Measurements from ENCODE around the gene KLHL29. TPM values are rescaled to one million over a fixed set of nuclear protein-coding genes. Genes with fewer than 3 reads are reported as not detected.
A peak's percentile ranks its signal among the peaks of the same experiment; 100 is the strongest.

The KLHL29 gene
- total RNA-seq, 1 donor from 2014 or later, result 12.9 TPM

GRCh38 chr2:23698721-23699579 lies 314.0 kb downstream of the KLHL29 start:
- no peak for TF ChIP-seq CTCF (IDR thresholded peaks at IDR 0.05)
- ATAC-seq (no peak), DNase-seq (no peak)
- Histone ChIP-seq H3K27me3 (ENCODE audit: low read depth) (no peaks in the 10 kb centered on the region), H3K27ac (no peak overlapping the region), H3K4me3 (no peak overlapping the region), H3K9me3 (no peaks in the 10 kb centered on the region), H3K4me1 (peaks cover 7% of the 10 kb centered on the region), H3K36me3 (peaks cover 25% of the 10 kb centered on the region)
- intact Hi-C loops (cut with DNase I), result no loop called here

- H3K4me3 ChIP-seq, result no peak overlapping the region
- ATAC-seq (no peak), DNase-seq (no peak)
- peaks cover 25% of the 10 kb centered on the region for H3K36me3 ChIP-seq
- no peak overlapping the region for H3K27ac ChIP-seq
- H3K9me3 ChIP-seq, result no peaks in the 10 kb centered on the region
- peaks cover 7% of the 10 kb centered on the region for H3K4me1 ChIP-seq
- TF ChIP-seq CTCF (IDR thresholded peaks at IDR 0.05), result no peak
- intact Hi-C loops (cut with DNase I), result no loop called here
- no peaks in the 10 kb centered on the region for H3K27me3 ChIP-seq (ENCODE audit: low read depth)
Observed at GRCh38 chr2:23699580-23699925, 314.6 kb downstream of the KLHL29 start.

GRCh38 chr2:23700627-23701026 lies 315.6 kb downstream of the KLHL29 start:
- Histone ChIP-seq H3K36me3 (peaks cover 25% of the 10 kb centered on the region), H3K27me3 (ENCODE audit: low read depth) (no peaks in the 10 kb centered on the region), H3K27ac (no peak overlapping the region), H3K9me3 (no peaks in the 10 kb centered on the region), H3K4me3 (no peak overlapping the region), H3K4me1 (peaks cover 7% of the 10 kb centered on the region)
- no peak for TF ChIP-seq CTCF (IDR thresholded peaks at IDR 0.05)
- DNase-seq (no peak), ATAC-seq (peak; percentile 48 to 62)
- intact Hi-C loops (cut with DNase I), result no loop called here

DNA sequence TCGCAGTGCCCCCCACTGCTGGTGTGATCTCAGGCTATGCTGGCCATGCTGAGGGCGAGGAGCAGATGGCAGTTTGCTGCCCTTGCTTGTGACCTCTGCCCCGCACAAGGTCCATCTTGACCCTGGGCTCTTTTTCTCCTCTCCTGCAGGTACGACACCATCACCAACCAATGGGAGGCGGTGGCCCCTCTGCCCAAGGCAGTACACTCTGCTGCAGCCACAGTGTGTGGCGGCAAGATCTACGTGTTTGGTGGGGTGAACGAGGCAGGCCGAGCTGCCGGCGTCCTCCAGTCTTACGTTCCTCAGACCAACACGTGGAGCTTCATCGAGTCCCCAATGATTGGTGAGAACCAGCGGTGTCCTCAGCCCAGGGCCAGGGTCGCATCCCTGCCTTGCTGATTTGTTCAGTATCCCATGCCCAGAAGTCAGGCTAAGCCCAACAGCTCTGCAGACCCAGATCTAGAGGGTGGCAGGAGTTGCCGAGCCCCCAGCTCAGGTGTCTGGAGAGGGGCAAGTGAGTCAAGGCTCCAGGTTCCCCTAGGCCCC lies 318.1 kb downstream of the KLHL29 start:
- no peak for TF ChIP-seq CTCF (IDR thresholded peaks at IDR 0.05)
- H3K4me1 ChIP-seq, result peaks cover 3% of the 10 kb centered on the region
- H3K27me3 ChIP-seq (ENCODE audit: low read depth), result no peaks in the 10 kb centered on the region
- ATAC-seq (no peak), DNase-seq (no peak)
- H3K4me3 ChIP-seq, result no peak overlapping the region
- H3K36me3 ChIP-seq, result peaks cover 25% of the 10 kb centered on the region
- intact Hi-C loops (cut with DNase I), result no loop called here
- H3K9me3 ChIP-seq, result no peaks in the 10 kb centered on the region
- no peak overlapping the region for H3K27ac ChIP-seq

- H3K9me3 ChIP-seq, result no peaks in the 10 kb centered on the region
- no peaks in the 10 kb centered on the region for H3K27me3 ChIP-seq (ENCODE audit: low read depth)
- DNase-seq, result no peak
- peaks cover 32% of the 10 kb centered on the region for H3K36me3 ChIP-seq
- TF ChIP-seq CTCF (IDR thresholded peaks at IDR 0.05), result no peak
- ATAC-seq, result no peak
- no peak overlapping the region for H3K27ac ChIP-seq
- intact Hi-C loops (cut with DNase I), result no loop called here
- H3K4me1 ChIP-seq, result no peaks in the 10 kb centered on the region
- H3K4me3 ChIP-seq, result no peak overlapping the region
Observed at GRCh38 chr2:23703583-23704385, 318.8 kb downstream of the KLHL29 start.
